GM21447 (cell line): ENCODE measurements around the gene CYP4F2.
"Not testable (repeated sequence)": the region's sequence is repeated elsewhere in the genome, so short reads cannot be mapped to it uniquely, and the experiment has no call there.

Experiments used
- ATAC-seq: cut with Tn5 transposase; IDR thresholded peaks from one replicate; pipeline ENCODE4 v1.9.1; 2021; ENCODE audit not compliant: unreplicated experiment

CYP4F2 gene, protein sequence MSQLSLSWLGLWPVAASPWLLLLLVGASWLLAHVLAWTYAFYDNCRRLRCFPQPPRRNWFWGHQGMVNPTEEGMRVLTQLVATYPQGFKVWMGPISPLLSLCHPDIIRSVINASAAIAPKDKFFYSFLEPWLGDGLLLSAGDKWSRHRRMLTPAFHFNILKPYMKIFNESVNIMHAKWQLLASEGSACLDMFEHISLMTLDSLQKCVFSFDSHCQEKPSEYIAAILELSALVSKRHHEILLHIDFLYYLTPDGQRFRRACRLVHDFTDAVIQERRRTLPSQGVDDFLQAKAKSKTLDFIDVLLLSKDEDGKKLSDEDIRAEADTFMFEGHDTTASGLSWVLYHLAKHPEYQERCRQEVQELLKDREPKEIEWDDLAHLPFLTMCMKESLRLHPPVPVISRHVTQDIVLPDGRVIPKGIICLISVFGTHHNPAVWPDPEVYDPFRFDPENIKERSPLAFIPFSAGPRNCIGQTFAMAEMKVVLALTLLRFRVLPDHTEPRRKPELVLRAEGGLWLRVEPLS

DNA sequence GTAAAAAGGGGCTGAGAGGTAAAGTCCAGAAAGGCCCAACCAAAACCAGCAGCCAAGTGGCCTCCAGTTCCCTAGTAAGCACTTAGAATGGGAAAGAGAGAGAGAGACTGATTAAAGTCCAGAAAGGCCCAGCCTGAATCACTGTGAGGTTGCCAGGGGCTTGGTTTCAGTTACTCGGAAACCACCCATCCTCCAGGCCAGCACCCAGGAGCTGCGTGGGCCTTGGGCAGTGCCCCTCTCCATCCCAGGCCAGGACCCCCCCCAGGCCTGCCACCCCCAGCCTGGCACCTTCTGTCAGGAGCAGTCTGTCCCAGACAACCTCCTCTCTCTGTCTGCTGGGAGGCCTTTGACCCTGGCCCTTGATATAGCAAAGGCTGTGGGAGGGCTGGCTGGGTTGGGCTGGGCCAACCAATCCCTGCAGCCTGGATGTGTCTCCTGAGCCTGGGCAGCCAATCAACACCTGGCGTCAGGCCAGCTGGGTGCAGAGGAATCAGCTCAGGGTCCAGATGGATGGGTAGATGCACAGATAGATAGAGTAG, at the start of gene CYP4F2:
Gene CYP4F2, minus strand, starts transcription at position 337 of the 539 bp plus-strand sequence. CDS start 463 bp downstream, outside the sequence.
- ATAC-seq = no peak

DNA sequence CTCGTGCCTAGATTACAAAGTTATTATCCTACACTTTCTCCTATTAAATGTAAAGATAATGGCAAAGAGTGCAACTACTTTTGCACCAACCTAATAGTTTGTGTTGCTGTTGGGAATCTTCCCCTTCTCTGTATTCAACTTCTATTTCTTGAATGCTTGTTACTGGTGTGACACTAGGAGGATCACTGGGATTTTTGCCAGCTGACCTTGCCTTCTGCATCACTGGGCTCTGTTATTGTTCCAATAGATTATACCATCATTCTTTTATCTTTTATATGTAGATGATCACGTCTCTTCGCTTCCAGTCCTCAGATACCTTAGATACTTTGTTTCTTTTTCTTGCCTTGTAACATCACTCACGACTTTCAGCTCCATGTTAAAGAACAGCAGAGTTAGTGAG, 47.4 kb upstream of the CYP4F2 start:
- no peak for ATAC-seq

DNA sequence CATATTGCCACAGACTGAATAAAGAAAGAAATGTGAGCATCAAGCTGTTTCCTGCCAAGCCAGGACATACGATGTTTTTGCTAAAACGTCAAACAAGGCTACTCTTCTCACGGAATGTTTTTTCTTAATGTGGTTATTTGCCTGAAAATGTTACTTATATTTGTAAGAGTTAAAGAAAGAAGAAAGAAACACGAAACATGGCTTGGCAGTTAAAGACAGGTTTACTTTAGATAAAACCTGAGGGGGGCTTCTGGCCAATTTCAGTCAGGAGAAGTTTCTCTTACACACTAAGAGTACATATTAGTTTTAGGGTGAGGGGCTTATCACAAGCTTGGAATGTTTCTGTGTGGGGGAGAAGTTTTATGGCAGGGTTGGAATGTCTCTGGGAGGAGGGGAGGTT, 46.5 kb upstream of the CYP4F2 start:
- no peak for ATAC-seq

DNA sequence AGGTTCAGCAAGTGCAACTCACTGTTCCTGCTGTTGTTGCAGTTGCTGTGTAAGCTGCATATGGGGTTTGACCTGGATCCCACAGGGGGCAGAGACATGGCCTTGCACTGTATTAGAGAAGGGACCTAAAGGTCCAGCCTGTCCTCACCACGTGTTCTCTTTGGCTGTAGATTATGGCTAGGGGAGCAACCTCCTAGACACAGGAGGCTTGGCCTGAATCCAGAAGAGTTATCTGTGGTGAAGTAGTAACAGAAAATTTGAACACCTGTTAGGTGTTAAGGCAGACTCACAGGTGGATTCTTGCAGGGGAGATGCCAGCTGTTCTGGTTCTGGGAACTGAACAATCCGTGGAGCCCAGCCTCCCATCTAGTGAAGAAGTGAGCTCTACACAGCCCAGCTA, 39.9 kb upstream of the CYP4F2 start:
- ATAC-seq = no peak

DNA sequence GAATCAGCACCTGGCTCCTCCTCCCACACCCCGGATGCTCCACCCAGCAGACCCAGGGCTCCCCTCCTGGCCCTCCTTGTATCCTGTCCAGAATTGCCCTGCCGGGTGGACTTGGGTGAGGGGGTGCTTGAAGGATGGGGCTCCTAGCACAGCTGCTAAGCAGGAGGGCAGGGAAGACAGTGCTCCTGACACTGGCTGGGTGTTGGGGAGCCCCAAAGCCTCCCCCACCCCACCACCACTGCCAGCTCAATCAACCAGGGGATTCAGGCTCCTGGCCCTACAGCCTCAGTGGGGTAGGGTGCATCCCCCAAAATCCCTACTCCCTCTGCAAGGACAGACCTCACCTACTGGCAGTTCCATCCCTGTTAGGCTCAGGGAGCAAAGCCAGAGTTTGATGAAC, 39.1 kb upstream of the CYP4F2 start:
- ATAC-seq = no peak

DNA sequence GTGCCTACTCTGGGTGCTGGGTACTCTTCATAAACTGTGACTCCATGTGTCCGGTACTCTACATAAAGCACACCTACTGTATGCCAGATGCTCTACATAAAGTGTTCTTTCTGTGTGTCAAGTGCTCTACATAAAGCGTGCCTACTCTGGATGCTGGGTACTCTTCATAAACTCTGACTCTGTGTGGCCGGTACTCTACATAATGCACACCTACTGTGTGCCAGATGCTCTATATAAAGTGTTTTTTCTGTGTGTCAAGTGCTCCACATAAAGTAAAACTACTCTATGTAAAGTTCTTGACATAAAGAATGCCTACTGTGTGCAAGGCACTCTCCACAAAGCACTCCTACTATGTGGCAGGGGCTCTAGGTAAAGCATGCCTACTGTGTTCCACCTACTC, 38.3 kb upstream of the CYP4F2 start:
- ATAC-seq = no peak

DNA sequence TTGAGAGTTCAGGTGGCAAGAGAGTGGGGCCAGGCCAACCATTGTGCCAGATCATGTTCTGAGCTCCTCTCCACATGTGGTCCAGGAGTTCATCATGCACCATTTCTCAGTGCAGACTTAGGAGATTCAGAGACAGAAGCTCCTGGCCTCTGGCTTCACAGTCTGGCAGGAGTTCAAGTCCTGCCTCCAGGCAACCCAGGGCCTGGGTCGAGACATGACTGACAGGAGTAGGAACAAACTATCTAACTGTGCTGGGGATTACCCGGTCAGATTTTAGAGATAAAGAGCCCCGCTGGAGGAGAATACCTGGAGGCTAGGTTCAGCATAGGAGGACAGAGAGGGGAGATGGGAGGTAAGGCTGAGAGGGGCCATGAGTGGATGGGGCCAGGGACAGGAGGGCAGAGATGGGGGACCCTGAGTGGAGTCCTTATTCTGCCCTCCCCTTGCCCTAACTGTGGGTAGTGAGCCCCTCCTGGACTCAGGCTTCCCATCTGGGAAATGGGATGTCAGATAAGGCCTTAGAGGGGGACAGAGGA, 37.4 kb upstream of the CYP4F2 start:
- no peak for ATAC-seq

DNA sequence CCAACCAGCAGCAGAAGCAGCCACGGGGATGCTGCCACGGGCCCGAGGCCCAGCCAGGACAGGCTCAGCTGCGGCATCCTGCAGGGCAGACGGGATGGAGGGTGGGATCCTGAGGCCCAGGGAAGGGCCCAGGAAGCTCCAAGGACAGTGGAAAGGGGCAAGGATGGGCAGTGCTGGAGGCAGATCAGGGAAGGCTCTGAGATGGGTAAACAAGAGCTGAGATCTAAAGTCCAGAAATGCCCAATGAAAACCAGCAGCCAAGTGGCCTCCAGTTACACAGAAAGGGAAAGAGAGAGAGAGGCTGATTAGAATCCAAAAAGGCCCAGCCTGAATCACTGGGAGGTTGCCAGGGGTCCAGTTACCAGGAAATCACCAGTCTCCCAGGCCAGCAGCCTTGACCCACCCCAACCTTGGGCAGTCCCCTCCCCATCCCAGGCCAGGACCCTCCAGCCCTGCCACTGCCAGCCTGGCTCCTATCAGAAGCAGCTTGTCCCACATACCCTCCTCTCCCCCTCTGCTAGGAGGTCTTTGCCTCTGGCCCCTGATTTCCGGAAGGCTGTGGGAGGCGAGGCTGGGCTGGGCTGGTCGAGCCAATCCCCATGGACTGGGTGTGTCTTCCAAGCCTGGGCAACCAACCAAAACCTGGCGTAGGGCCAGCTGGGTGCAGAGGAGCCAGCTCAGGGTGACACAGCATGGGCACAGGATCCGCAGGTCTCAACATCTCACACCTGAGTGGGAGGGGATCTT, 36.6 kb upstream of the CYP4F2 start, which contains the start of gene CYP4F11:
Gene CYP4F11, minus strand, starts transcription at position 198 of the 747 bp plus-strand sequence. Its CDS starts 121 bp downstream, at position 77.
- ATAC-seq = no peak

DNA sequence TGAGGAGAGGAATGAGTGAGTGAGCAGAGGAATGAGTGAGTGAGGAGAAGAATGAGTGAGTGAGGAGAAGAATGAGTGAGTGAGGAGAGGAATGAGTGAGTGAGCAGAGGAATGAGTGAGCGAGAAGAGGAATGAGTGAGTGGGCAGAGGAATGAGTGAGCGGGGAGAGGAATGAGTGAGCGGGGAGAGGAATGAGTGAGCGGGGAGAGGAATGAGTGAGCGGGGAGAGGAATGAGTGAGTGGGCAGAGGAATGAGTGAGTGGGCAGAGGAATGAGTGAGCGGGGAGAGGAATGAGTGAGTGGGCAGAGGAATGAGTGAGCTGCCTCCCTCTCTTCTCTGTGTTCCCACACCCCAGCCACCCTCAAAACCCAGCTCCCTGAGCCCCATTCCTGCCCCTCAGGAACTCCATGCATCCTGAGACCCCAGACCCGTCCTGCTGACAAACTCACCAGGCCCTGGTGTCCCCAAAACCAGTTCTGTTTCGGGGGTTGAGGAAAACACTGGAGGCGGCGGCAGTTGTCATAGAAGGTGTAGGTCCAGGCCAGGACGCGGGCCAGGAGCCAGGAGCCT, 36.0 kb upstream of the CYP4F2 start:
- ATAC-seq = not testable (repeated sequence)

DNA sequence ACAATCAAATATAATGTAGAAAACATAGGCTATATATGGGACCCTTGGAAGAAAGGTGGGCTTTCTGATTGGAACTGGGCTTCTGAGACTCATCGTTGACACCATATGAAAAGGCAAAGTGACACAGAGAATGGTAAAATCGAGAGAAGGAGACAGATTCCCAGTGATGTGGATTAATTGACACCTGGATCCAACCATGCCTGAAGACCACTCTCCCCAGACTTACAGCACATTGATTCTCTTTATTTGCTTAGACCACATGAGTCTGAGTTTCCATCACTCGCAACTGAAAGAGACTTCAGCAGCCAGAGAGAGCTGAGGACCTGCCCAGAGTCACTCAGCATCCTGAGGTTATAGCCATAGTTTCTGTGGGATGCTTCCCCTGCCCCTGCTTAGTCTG, 30.4 kb upstream of the CYP4F2 start:
- no peak for ATAC-seq

DNA sequence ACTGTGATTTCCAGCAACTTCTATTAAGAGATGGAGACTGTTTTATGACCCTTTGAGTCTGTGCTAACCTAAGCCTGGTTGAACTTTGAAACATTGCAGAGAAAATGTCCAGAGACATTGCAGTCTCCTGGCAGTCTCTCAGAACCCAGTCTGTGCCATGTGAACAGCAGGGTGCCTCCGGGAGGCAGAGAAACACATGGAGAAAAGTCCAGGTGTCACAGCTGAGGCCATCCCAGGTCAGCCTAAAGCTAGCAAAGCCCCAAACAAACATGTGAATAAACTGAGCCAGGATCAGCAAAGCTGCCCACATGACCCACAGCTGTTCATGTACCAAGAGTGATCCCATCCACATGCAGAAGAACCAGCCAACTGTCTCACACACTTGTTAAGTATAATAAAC, 28.6 kb upstream of the CYP4F2 start:
- no peak for ATAC-seq

DNA sequence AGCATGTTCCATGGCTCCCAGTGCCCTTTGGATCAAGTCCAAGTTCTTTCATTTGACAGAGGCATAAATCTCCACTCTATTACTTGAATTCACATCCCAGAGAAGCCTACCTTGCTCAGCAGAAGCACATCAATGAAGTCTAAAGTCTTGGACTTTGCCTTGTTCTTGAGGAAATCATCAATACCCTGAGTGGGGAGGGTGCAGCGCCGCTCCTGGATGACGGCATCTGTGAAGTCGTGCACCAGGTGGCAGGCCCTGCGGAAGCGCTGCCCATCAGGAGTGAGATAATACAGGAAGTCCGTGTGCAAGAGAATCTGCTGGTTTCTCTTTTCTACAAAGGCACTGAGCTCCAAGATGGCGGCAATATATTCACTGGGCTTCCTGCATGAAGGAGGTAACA, 25.8 kb upstream of the CYP4F2 start:
- no peak for ATAC-seq

DNA sequence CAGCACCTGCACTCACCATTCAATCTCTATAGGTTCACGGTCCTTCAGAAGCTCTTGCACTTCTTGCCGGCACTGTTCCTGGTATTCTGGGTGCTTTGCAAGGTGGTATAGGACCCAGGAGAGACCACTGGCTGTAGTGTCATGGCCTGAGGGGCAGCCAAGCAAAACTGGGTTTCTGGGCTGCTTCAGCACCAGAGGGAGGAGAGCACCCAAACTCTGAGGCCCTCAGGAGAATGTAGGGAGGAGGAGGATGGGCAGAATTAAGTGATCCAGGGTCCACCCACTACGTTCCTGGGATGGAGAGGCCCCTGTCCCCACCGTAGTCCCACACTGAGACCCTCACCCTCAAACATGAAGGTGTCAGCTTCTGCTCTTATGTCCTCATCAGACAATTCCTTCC, 24.1 kb upstream of the CYP4F2 start:
- no peak for ATAC-seq

DNA sequence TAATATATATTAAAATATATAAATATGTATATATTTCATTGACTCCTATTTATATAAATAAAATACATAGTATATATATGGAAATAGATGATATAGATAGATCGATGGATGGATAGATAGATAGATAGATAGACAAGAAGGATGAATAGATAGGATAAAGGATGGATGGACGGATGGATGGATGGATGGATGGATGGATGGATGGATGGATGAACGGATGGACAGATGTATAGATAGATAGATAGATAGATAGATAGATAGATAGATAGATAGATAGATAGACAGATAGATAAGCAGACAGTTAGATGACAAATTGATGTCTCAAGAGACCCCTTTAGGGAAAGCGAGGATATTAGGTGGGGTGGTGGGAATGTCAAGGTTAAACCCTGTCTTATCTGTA, 21.4 kb upstream of the CYP4F2 start:
- no peak for ATAC-seq

DNA sequence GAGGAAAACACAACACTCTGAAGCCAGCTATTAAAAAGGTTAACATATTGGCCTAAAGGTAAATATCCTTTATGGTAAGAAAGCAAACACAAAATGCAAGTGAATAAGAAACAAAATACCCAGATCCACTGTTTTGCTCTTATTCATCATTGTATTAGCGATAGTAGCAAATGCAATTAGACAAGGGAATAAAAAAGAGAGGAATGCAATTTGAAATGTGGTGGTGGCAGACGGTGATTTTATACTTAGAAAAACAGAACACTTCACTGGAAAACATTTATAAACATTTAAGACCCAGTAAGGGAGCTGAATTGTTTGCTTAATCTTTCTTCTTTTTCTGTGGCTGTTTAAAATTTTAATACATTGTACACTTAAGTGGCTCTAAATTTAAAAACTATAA, 17.2 kb upstream of the CYP4F2 start:
- ATAC-seq = no peak

DNA sequence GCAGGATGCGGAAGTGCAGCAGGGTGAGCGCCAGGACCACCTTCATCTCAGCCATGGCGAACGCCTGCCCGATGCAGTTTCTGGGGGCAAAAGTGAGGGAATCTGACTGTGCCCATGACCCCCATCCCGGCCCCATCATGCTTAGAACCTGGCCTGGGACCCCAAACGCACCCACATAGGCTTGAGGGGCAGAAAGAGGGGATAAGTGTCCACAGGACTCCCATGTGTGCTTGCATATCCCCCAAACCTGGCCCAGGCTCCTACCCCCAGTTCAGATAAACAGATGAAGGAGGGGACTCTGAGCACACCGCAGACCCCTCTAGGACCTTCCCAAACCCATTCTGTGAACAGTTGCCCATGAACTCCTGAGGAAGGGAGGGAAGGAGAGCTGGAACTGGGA, 16.0 kb upstream of the CYP4F2 start:
- no peak for ATAC-seq

DNA sequence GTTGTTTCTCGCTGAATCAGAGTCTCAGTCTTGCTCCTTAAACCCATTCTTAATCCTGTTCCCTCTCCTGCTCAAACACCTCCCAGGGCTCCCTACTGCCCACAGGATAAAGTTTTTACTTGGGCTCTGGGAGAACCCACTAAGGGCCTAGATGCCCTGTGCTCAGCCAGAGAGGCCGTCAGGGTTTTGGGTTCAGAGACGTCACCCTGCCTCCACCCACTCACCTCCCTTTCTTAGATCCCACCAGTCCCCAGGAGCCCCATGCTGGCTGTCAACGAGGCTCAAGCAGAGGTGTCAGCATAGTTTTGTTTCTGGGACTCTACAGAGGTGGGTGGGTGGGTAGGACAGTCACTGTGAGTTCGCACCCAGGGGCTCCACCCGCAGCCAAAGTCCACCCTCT, 15.5 kb upstream of the CYP4F2 start:
- ATAC-seq = no peak

DNA sequence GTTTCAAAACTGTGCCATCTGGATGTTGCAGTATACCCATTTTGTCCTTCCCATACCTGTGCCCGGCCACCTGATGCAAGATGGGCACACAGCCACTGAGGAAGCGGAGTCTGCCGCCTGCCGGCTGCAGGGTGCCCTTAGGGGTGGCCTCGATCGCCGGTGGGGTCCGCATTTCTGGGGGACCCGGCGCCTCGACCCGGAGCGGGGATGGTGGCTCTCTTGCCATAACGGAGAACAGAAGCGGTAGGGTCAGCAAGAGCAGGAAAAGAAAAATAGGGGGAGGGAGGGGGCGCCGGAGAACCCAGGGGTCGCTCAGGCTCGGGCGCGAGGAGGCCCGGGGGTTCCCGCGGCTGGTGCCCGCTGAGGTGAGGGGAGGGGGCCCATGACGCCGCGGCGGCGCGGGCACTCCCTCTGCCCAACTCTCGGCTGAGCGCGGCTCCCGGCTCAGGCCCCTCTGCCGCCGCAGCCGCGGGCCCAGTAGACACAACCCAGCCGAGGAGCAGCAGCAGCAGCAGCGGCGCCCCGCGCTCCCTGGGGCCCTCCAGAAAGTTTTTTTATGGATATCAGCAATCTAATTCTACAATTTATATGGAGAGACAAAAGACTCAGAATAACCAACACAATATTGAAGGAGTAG, 13.8 kb upstream of the CYP4F2 start:
- no peak for ATAC-seq

DNA sequence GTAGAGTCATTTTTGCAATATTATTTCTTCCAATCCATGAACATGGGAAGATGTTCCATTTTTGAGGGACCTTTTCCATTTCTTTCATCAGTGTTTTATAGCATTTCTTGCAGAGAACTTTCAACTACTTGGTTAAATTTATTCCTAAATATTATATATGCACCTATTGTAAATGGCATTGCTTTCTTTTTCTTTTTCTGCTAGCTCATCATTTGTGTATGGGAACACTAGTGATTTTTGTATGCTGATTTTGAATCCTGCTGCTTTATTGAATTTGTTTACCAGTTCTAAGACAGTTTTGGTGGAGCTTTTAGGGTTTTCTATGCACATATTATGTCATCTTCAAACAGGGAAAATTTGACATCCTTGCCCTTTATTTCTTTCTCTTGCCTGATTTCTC, 7.2 kb upstream of the CYP4F2 start:
- ATAC-seq = no peak

DNA sequence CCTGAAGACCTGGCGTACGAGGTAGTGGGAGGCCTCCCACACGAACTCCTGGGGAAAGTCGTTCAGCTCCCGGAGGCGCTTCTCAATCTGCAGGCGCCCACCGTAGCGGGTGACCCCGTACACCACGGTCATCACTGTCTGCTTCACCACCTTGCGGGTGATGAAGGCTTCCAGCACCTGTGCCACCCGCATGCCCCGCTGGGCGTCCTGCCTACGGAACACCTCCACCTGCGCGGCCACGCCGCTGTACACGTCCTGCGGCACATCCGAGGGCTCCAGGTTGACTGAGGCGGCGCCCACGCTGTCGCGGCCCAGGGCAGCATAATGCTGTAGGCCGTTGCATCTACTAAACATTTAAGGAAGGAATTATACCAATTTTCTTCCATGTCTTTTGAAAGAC, 5.0 kb upstream of the CYP4F2 start:
- not testable (repeated sequence) for ATAC-seq

DNA sequence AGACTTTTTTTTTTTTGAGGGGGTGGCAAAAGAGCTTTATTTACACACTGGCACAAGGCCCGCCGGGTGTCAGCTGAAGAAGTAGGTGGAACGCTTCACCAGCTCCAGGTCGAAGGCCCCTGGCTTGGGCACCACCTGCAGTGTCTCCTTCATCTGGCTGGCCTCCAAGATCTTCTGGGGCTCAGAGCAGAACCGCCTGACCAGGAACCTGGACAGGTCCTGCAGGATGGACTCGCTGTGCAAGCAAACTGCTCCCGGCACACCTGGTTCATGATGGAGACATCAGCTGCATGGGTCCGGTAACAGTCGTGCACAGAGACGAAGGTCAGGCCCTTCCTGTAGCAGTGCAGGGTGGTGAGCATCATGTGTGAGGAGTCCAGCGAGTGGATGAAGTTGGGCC, 4.4 kb upstream of the CYP4F2 start:
- no peak for ATAC-seq
